Right renal pelvis (tissue), 4 donors: Measurements from ENCODE around the gene GRK4. TPM values are rescaled to one million over a fixed set of nuclear protein-coding genes. Genes with fewer than 3 reads are reported as not detected.
"Not testable (repeated sequence)": the region's sequence is repeated elsewhere in the genome, so short reads cannot be mapped to it uniquely, and the experiment has no call there.

Experiments used
- DNase-seq, 4 donors: peaks; one replicate each; pipeline ENCODE4 v3.0.0-alpha.2; 2013; ENCODE audit warnings: low read depth in 4 of 4, low spot score in 3 of 4, missing footprints in 1 of 4
- polyA plus RNA-seq, 4 donors: library from polyadenylated mRNA; unstranded; fragments of 120-200 nt; gene quantifications; one replicate each; pipeline ENCODE4 v1.2.1, GENCODE V29; 2013; ENCODE audit not compliant: insufficient read length in 4 of 4

Gene GRK4
- polyA plus RNA-seq: 1 to 10 TPM; 7.4 to 8.5 (median 7.6) TPM

DNA sequence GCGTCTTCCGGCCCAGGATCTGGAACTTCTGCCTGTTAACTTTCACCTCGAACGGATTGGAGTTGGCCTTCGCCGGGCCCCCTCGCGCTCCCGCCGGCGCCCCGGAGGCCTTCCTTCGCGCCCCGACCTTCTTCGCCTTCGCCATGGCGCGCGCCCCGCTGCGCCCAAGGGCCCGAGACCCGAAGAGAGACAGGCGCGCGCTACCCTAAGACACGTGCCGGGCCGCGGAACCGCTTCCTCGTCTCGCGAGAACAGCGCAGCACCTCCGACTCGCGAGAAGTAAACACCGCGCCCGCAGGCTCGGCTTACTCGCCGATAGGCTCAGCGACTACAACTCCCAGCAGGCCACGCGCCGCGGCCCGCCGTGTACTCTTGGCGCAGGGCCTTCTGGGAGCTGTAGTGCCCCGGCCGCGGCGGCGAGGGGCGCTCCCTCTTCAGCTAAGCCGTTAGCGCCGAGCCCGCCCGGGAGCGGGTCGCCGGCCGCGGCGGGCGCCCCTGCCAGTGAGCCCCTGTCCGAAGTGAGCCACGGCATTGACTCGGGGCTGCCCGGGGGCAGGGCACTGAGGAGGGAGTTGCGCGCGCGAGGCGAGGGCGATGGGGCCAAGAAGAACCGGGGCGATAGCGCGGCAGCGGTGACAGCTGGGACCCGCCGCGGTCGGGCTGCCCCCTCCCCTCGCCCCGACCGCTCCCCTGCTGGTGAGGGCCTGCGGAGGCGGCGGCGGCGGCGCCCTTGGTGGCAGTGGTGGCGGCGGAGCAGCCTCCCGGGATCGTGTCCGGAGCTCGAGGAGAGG, at the start of gene GRK4, which contains the start of gene NOP14:
GRK4 (plus strand) TSS at position 397 of the 791 bp plus-strand sequence. CDS start 500 bp downstream, outside the sequence.
NOP14 (minus strand) TSS at position 232 of the 791 bp plus-strand sequence; CDS start at position 145, 87 bp downstream.
- DNase-seq: peak; percentile 93 to 96 (median 94)

DNA sequence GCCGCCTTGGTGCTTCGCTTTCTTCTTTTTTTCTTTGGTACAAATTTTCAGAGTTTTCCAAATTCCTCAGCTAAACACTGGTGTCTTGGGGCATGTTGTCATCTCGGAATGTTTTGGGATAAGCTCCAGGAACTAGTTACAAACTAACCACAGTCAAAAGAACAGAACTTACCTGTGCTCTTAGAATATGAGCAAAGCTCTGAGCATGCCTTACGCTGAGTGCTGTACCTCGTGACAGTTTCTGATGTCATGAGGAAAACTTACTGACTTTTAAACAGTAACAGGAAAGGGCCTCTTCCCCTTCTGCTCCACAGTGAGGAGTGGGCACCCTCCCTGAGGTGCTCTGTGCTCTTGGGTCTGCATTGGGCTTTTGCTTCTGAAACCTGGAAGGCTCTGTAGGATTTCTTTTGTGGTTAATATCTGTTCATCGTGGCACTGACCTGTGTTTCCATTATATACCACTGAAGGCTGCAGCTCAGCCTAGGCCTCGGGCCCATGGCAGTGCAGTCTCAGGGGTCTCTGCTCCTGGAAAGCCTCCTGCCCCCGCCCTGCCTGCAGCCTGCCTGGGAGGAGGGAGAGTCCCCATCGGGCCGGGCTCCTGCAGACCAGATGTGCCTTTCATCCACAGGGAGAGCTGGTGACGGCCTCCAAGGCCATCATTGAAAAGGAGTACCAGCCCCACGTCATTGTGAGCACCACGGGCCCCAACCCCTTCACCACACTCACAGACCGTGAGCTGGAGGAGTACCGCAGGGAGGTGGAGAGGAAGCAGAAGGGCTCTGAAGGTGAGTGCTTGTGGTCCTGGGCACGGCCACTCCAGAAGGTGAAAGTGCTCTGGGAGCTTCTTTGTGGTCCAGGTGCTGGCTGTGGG, 48.9 kb upstream of the GRK4 start:
- no peak for DNase-seq

DNA sequence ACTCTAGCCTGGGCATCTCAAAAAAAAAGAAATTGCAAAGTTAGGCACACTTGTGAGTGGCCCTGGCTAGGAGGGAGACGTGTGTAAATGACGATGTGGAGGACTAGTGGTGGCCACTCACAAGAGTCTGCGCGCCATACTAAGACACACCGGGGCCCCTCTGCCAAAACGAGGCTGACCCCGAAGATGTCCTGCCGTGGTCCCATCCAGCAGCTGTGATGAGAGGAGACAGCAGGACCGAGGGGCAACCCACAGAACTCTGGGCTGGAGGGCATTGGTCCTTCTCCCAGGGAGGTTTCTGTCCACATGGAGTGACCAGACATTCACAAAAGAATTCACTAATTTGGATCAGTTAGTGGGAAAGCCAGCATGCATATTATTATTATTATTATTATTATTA, 47.6 kb upstream of the GRK4 start:
- no peak for DNase-seq

DNA sequence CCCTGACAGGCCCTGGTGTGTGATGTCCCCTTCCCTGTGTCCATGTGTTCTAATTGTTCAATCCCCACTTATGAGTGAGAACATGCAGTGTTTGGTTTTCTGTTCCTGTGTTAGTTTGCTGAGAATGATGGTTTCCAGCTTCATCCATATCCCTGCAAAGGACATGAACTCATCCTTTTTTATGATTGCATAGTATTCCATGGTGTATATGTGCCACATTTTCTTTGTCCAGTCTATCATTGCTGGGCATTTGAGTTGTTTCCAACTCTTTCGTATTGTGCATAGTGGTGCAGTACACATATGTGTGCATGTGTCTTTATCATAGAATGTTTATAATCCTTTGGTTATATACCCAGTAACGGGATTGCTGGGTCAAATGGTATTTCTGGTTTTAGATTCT, 46.7 kb upstream of the GRK4 start:
- DNase-seq: not testable (repeated sequence)

DNA sequence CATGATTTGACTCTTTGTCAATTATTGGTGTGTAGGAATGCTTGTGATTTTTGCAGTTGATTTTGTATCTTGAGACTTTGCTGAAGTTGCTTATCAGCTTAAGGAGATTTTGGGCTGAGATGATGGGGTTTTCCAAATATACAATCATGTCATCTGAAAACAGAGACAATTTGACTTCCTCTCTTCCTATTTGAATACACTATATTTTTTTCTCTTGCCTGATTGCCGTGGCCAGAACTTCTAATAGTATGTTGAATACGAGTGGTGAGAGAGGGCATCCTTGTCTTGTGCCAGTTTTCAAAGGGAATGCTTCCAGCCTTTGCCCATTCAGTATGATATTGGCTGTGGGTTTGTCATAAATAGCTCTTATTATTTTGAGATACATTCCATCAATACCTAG, 45.1 kb upstream of the GRK4 start:
- DNase-seq: not testable (repeated sequence)

DNA sequence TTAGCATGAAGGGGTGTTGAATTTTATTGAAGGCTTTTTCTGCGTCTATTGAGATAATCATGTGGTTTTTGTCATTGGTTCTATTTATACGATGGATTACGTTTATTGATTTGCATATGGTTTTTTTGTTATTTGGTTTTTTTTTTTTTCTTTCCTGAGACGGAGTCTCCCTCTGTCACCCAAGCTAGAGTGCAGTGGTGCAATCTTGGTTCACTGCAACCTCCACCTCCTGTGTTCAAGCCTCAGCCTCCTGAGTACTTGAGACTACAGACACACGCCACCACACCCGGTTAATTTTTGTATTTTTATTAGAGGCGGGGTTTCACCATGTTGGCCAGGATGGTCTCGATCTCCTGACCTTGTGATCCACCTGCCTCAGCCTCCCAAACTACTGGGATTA, 44.7 kb upstream of the GRK4 start:
- DNase-seq: not testable (repeated sequence)

DNA sequence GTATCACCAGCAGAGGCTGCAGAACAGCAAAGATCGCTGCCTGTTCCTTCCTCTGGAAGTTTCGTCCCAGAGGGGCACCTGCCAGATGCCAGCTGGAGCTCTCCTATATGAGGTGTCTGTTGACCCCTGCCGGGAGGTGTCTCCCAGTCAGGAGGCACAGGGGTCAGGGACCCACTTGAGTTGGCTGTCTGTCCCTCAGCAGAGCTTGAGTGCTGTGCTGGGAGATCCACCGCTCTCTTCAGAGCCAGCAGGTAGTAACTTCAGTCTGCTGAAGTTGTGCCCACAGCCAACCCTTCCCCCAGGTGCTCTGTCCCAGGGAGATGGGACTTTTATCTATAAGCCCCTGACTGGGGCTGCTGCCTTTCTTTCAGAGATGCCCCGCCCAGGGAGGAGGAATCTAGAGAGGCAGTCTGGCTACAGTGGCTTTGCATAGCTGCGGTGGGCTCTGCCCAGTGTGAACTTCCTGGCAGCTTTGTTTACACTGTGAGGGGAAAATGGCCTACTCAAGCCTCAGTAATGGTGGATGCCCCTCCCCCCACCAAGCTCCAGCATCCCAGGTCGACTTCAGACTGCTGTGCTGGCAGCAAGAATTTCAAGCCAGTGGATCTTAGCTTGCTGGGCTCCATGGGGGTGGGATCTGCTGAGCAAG, 40.8 kb upstream of the GRK4 start:
- DNase-seq: not testable (repeated sequence)

DNA sequence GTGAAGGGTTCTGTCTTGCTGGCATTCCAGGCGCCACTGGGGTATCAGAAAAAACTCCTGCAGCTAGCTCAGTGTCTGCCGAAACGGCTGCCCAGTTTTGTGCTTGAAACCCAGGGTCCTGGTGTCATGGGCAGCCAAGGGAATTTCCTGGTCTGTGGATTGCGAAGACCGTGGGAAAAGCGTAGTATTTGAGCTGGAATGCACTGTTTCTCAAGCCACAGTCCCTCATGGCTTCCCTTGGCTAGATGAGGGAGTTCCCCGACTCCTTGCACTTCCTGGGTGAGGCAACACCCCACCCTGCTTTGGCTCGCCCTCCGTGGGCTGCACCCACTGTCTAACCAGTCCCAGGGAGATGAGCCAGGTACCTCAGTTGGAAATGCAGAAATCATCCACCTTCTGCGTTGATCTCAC, 40.2 kb upstream of the GRK4 start:
- DNase-seq: no peak

DNA sequence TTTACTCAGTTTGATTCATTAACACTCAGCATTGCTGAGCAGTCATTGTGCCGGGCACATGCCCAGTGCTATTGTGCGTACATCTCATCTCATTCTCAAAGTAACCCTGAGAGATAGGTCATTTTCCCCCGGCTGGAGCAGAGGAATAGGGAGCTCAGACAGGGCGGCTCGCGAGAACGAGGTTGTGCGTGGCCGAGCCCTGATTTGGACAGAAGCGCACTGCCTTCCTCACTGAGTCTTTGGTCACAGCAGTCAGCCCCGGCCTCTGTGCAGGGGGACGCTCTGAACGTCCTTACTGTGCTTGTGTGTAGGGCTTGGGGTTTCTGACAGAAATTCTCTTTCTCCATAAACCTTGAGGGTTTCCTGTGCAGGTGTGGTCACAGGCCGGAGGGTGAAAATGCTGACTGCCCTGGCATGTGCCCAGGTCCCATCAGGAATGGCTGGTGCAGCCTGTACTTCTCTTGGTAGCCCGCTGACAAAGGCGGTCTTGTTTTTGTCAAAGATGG, 39.6 kb upstream of the GRK4 start:
- no peak for DNase-seq

DNA sequence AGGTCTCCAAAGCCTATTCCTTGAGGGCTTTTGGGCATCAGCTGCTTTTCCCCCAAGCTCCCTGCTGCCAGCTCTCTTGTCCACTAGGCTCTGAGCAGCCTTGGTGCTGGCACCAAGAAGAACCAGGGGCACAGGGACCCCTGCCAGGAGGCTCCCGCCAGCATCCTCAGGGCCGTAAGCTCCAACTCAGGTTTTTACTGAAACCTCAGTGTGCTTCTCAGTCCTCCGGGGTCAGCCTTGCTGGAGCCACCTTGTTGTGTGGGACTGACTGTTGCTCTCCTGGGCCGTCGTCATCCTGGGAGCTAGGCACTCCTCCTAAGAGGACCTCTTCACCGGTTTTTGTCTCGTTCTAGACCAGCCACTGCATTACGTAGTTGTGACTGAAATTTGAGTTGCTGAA, 39.1 kb upstream of the GRK4 start:
- DNase-seq: no peak

DNA sequence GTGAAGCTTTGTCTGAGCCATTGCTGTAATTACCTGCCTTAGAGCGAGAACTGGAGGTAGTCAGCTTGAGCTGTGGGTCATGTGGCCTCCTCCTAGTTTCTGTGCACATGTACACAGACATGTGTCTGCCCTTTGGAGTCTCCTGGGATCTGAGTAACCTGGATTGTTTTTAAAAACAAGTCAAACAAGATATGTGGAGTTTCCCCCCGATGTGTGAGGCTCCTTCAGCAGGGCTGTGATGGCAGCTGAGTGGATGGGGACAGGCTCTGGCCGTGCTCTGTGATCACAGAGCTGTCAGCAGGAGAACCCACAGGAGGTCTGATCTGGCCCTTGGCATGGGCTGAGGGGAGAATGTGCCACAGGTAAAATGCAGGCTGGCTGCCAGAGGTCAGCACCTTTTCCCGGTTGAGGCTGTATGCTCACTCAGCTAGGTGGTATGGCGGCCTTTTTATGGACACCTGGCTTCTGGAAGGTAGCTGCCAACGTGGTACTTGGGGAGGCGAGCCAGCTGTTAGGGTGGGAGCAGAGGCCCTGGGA, 38.5 kb upstream of the GRK4 start:
- no peak for DNase-seq

DNA sequence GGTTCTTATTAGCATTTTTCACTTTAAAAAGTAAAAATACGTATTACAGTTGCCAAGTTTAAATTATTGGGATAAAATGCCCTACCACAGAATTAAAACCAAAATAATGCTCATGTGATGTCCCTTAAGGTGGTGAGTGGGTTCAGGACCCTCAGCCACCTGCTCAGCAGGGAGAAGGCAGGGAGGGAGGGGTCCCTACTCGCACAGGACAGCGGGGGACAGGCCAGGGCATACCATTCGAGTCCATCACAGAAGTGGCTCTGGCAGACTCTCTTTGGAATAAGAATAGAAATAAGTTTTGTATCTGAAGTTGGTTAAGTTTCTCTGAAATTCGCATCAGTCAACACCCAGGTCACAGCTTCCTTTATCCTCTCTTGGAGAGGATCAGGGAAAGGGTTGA, 37.9 kb upstream of the GRK4 start:
- DNase-seq: no peak

DNA sequence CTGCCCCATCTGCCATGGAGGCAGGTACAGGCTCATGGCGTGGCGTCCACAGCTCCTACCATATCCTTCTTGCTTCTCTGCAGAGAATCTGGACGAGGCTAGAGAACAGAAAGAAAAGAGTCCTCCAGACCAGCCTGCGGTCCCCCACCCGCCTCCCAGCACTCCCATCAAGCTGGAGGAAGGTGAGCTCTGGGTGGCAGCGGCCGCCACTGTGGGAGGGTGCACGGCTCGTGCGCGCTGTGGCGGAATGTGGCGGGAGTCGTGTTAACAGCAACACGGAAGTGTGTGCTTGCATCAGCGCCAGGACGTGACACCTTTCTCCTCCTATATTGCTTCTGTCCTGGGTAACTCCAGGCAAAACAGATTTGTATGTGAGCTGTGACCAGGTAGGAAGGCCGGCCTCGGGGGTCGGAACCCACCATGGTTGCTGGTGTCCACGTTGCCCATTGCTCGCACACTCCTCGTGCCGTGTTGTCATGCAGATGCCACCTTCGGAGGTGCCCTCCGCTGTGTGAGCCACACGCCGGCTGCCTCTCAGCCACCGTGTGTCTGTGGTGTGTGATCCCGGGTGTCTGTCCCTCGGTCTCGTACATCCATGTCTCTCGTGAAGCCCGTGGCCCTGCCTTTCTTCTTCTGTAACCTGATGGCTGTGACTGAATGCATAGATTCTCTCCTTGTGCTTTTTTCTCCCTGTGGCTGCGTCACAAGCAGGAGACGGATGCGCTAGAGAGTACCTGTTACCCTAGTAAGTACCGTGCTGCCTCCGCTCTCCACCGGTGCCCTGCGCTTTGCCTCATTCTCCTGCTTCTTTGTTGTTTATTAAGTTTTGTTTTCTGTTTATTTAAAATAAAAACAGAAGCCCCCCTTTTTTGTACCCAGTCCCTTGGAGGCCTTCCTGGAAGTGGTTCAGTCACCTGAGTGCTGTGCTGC, 37.2 kb upstream of the GRK4 start:
- no peak for DNase-seq

DNA sequence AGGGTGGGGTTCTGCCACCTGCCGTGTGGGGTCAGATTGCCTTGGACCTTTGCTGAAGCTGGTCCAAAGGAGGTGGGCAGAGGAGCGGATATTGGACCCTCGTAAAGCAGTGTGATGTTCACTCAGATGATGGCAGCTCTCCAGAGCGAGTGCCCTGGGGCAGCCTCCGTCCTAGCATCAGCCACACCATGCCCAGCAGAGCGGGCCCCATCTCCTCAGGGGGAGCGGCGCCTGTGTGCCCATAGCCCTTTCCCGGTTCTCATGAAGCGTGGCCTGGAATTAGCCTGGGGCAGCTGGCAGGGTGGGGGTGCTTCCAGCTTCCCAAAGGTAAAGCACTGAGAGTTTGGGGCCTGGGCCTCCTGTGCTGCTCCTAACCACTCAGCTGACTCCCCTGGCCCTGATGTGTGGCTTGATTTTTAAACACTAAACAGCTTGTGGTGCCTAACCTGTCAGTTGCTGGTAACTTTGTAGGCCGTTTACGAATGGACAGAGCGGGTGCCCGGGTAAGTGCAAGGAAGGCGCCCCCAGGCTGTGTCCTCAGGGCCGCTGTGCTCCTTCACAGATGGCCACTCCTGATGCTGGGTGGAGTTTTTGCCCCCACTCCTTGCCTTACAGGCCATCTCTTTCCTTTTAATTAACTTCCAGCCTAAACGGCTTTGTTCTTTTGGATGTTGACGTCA, 36.2 kb upstream of the GRK4 start:
- no peak for DNase-seq

DNA sequence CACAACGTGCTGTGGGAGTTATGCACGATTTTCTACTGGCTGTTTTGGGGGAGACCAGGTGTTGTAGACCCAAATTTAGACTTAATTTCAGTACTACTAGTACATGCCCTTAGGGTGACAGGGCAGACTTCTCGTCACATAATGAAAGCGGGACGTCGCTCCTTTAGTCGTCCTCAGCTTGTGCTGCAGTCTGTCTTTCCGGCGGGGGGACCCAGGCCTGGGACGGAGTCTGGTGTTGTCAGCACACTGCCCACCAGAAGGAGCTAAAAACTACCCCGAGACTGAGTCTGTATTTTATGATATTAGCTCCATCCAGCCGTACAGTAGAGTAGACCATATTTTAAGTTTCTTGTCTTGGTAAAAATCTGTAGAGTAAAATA, 35.7 kb upstream of the GRK4 start:
- DNase-seq: no peak

DNA sequence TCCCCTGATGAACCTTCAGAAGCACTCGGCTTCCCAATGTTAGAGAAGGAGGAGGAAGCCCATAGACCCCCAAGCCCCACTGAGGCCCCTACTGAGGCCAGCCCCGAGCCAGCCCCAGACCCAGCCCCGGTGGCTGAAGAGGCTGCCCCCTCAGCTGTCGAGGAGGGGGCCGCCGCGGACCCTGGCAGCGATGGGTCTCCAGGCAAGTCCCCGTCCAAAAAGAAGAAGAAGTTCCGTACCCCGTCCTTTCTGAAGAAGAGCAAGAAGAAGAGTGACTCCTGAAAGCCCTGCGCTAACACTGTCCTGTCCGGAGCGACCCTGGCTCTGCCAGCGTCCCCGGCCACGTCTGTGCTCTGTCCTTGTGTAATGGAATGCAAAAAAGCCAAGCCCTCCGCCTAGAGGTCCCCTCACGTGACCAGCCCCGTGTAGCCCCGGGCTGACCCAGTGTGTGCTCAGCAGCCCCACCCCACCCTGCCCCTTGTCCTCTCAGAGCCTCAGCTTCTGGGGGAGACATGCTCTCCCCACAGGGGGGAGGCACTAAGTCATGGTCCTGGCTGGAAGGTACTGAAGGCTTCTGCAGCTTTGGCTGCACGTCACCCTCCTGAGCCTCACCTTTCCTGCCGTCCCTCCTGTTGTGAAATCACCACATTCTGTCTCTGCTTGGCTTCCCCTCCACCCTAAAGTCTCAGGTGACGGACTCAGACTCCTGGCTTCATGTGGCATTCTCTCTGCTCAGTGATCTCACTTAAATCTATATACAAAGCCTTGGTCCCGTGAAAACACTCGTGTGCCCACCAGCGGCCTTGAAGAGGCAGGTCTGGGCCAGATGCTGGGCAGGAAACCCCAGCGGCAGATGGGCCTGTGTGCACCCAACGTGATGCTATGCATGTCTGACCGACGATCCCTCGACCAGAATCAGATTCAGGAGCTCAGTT, 34.9 kb upstream of the GRK4 start:
- DNase-seq: no peak

DNA sequence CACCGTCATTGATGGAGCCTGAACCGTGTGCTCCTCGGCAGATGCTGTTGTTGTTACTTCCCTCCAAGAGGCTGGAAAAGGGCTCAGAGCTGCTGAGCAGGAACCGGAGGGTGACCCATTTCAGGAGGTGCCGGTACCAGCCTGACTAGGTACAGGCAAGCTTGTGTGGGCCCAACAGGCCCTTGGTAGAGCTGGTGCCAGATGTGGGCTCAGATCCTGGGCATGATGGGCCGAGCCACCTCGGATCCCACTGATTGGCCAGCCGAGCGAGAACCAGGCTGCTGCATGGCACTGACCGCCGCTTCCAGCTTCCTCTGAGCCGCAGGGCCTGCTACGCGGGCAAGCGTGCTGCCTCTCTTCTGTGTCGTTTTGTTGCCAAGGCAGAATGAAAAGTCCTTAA, 33.9 kb upstream of the GRK4 start:
- no peak for DNase-seq
